NCI-H2029 (cell line): ENCODE data around the gene MYRF.

Source experiments
- DNase-seq: peaks from one replicate; lab custom pipeline; 2025; lab: John Stamatoyannopoulos, UW

The MYRF gene

GRCh38 chr11:61776561-61777075 is 24.2 kb downstream of the MYRF start:
- DNase-seq, result peak; percentile 18

- DNase-seq, result no peak
Observed at GRCh38 chr11:61777234-61778090, 25.0 kb downstream of the MYRF start.

DNA sequence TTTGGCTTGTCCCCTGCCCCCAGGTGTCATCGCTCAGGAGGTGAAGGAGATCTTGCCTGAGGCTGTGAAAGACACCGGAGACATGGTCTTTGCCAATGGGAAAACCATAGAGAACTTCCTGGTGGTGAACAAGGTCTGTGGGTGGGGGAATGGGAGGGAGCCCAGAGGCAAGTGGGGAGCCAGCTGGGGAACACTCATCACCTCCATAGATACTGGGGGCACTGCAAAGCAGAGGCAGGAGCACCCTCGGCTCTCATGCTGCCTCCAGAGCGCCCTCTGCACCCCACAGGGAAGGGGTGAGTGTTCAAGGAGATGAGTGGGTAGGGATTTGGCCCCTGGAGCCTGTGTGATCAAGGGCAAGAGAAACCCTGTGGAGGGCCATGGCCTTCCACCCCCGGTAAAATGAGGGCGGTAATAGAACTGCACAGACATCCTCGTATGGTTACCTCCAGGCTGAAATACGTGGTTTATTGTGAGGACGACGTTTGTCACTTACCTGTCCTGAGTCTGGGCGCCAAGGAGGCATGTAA is 26.0 kb downstream of the MYRF start:
- no peak for DNase-seq

GRCh38 chr11:61778920-61779650 is 26.6 kb downstream of the MYRF start:
- DNase-seq, result no peak

DNA sequence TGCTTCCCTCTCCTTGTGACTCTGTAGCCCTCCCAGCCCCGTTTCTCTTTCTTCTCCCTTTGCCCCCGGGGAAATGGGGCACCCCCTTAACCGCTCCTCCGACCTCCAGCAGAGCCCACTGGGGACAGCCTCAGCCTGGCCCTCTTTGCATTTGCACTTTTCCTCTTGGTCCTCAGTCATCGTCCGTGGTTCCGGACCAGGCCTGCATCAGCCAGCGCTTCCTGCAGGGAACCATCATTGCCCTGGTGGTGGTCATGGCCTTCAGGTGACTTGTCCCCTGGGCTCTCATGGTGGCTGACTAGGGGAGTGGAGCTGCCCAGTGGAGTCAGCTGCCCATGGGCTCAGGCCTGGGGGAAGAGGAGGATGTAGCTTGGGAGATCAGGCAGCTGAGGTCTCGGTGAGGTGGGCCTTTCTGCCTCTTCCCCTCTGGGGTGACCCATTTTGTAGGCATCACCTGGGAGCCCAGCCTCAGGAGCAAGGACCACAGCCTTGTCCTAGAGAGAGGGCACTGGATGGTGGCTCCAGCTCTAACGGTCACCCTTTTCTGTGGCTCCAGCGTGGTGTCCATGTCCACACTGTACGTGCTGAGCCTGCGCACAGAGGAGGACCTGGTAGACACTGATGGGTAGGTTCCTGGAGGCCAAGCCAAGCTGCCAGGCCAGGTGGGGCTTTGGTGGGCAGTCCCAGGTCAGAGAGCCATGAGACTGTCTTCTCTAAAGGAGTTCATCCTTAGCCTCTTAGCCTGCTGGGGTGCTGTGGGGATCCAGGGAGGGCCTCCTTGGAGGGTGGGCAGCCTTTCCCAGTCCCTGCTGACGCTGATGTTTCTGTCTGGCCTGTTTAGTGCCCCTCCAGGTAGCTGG is 27.5 kb downstream of the MYRF start:
- no peak for DNase-seq

DNA sequence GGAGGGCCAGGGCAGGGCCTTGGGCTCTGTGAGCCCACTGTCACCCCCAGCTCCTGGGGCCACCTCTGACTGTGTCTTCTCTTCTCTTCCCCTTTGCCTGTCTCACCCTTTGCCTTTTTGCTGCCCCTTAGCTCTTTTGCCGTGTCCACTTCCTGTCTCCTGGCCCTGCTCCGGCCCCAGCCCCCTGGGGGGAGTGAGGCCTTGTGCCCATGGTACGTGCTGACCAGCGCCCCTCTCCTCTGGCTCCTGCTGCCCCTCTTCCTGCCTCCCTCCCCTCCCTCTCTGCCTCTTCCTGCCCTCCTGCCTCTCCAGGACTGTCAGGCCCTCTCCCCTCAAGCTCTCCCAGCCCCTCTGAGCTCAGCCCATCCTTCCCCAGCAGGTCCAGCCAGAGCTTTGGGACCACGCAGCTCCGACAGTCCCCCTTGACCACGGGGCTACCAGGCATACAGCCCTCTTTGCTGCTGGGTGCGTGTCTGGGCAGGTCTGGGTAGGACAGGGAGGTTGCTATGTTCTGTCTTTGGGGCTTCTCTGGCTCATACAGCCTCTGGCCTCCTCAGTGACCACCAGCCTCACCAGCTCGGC is 28.2 kb downstream of the MYRF start:
- no peak for DNase-seq

GRCh38 chr11:61781585-61781984 is 29.1 kb downstream of the MYRF start:
- no peak for DNase-seq

- no peak for DNase-seq
Observed at GRCh38 chr11:61782299-61782698, 29.9 kb downstream of the MYRF start.

DNA sequence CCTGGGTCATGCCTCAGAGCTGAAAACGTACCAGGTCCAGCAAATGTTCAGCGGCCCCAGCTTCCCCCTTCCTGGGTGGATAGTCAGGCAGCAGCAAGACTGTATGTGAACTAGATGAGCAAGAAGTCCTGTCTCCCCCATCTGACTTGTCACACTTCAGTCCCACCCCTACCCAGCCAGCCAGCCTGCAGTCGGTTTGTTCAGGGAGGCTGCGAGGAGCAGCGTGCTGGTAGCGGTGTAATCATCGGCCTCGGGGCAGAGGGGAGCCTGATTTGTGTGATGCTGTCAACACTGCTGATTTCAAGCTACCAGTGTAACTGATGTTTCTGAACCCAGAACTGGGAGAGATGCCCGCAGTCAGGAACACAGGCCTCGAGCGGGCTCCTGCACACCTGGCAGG is 30.4 kb downstream of the MYRF start:
- DNase-seq, result no peak

- DNase-seq, result no peak
Observed at GRCh38 chr11:61783717-61784505, 31.5 kb downstream of the MYRF start.

DNA sequence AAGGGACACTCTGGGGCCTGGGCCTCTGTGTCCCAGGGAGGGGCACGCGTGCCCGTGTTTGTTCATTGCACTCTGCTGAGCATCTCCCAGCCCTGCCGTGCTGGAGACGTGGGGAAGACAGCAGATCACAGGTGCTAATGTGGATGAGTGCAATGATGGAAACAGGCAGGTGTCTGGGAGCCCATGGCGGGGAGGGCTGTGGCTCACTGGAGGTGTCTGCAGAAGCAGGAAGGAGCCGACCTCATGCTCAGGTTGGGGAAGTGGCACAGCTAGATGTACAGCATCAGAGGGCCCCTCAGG is 32.0 kb downstream of the MYRF start:
- no peak for DNase-seq

DNA sequence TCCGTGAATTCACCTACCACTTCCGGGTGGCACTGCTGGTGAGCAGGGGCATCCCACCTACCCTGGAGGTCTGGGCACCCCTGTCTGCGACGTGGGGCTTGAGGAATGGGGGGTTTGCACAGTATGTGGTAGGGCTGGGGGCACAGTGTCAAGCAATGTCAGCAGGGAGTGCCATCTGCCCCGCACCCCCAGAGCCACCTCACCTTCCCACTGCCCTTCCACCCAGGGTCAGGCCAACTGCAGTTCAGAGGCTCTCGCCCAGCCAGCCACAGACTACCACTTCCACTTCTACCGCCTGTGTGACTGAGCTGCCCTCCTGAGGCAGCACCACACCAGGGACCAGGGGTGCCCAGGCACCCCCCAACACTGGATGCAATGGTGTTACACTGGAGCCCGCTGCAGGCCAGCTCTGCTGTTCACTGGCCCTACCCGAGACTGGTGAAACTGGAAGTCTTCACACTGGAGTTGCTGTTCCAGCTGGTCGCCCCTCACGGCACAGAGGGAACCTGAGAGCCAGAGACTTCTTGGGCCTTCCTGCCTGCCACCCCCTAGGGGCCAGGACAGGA is 33.5 kb downstream of the MYRF start:
- DNase-seq, result no peak

- DNase-seq, result no peak
Observed at GRCh38 chr11:61787928-61788491, 35.6 kb downstream of the MYRF start.

DNA sequence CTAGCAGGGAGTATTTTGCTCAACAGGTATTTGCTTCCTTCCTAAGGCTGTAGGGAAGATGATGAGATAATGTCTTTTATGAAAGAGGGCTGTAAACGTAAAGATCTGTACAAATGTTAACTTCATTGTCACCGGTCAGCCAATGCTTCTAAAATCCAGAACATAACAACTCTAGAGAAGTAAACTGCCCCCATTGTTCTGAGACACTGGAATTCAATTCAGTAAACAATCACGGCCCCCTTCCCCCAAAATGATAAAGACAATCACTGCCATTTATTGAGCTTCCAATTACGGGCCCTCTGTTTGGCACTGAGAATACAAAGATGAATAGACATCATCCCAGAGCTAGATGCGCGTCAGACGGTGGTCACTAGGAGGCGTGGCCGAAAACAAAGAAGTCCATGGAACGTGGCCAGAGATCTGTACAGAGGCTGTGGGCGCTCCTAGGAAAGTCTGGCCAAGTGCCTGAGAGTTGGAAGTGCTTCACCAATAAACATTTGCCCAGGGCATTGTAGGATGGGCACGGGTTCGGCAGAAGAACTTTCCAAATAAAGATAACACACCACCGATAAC is 39.4 kb downstream of the MYRF start:
- peak; percentile 85 for DNase-seq

- peak; percentile 90 for DNase-seq
Observed at GRCh38 chr11:61792310-61793082, 40.1 kb downstream of the MYRF start, which contains the start of the genes FEN1 and TMEM258. Gene FEN1 (plus strand): TSS chr11:61792911. CDS start chr11:61795362, 2,451 bp downstream. Gene TMEM258 (minus strand): TSS chr11:61792599. CDS start chr11:61792558, 41 bp downstream.

- DNase-seq, result no peak
Observed at GRCh38 chr11:61793083-61793828, 40.8 kb downstream of the MYRF start.

DNA sequence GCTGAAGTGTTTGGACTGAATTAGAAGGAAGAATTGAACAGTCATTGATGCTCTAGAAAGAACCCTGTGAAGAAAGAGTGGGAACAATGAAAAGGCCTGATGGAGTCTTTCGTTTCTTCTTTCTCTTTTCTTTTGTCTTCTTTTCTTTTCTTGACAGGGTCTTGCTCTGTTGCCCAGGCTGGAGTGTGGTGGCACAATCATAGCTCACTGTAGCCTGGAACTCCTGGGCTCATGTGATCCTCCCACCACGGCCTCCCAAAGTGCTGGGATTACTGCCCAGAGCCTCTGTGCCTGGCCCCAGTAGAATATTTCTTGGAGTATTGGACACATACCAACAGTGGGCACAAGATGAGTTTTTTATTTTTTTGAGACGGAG is 41.4 kb downstream of the MYRF start:
- DNase-seq, result no peak

- no peak for DNase-seq
Observed at GRCh38 chr11:61794579-61794978, 42.1 kb downstream of the MYRF start.
